Colonic mucosa (tissue), 4 donors: ENCODE results near the gene DNAH6. TPM values are rescaled to one million over a fixed set of nuclear protein-coding genes. Genes with fewer than 3 reads are reported as not detected.

Source experiments
- DNase-seq: peaks from one replicate; pipeline ENCODE4 v3.0.0-alpha.2; 2020
- H3K27ac ChIP-seq: fragments of 200-600 bp; one replicate; pipeline ENCODE4 v1.8.0; 2021
- H3K27me3 ChIP-seq: fragments of 200-600 bp; one replicate; pipeline ENCODE4 v1.8.0; 2021
- H3K36me3 ChIP-seq: fragments of 200-600 bp; one replicate; pipeline ENCODE4 v1.8.0; 2021
- H3K4me1 ChIP-seq: fragments of 200-600 bp; one replicate; pipeline ENCODE4 v1.8.0; 2021; ENCODE audit warnings: mild to moderate bottlenecking
- H3K4me3 ChIP-seq: fragments of 200-600 bp; one replicate; pipeline ENCODE4 v1.8.0; 2021
- H3K9ac ChIP-seq, 2 donors: one replicate each; pipeline ENCODE4 v1.7.0; 2013; ENCODE audit warnings: control low read depth in 2 of 2, low read depth in 2 of 2, low read length in 2 of 2
- H3K9me3 ChIP-seq: fragments of 200-600 bp; one replicate; pipeline ENCODE4 v1.8.0; 2021
- CTCF ChIP-seq: fragments of 200-600 bp; IDR thresholded peaks from one replicate; pipeline ENCODE4 v1.8.0; 2022; ENCODE audit warnings: antibody characterized with exemption, mild to moderate bottlenecking
- intact Hi-C: fragments of 100-400 bp; cut with DNase I; formaldehyde crosslinking; loops from one replicate; pipeline ENCODE4 v1.14.1; 2022
- total RNA-seq, 2 donors: library from RNA; stranded (reverse); fragmentation: NEBNext Ultra II Directional in 1 of 2; extraction: Animal tissue kit (Norgen Biotek cat#: 25700) in 1 of 2; gene quantifications; one replicate each; pipeline ENCODE4 v1.2.1, GENCODE V29; 2021
- donor health status: healthy.
- donor health status: DM: no; HTN: no; CAD: no.
- donor health status: DM: no; HTN: no; CAD: no.

Gene DNAH6
- total RNA-seq, 2 donors from 2014 or later = 1.2 to 1.8 TPM

- intact Hi-C loops = no loop called here
- no peak overlapping the region for H3K4me3 ChIP-seq
- DNase-seq = no peak
- no peaks in the 10 kb centered on the region for H3K4me1 ChIP-seq
- no peak for TF ChIP-seq CTCF
- no peaks in the 10 kb centered on the region for H3K27me3 ChIP-seq
- H3K27ac ChIP-seq = no peak overlapping the region
- H3K36me3 ChIP-seq = no peaks in the 10 kb centered on the region
- no peaks in the 10 kb centered on the region for H3K9me3 ChIP-seq
- H3K9ac ChIP-seq = no peak overlapping the region
These were observed 42.1 kb upstream of the DNAH6 start for GRCh38 chr2:84474176-84474575.

- TF ChIP-seq CTCF = no peak
- H3K27me3 ChIP-seq = no peaks in the 10 kb centered on the region
- DNase-seq = no peak
- no peaks in the 10 kb centered on the region for H3K4me1 ChIP-seq
- intact Hi-C loops = no loop called here
- H3K4me3 ChIP-seq = no peak overlapping the region
- H3K9me3 ChIP-seq = no peaks in the 10 kb centered on the region
- no peaks in the 10 kb centered on the region for H3K36me3 ChIP-seq
- no peak overlapping the region for H3K9ac ChIP-seq
- no peak overlapping the region for H3K27ac ChIP-seq
These were observed 38.4 kb upstream of the DNAH6 start for GRCh38 chr2:84477886-84478285.

- H3K27me3 ChIP-seq = no peaks in the 10 kb centered on the region
- no peak for TF ChIP-seq CTCF
- H3K27ac ChIP-seq = no peak overlapping the region
- H3K4me1 ChIP-seq = no peaks in the 10 kb centered on the region
- H3K4me3 ChIP-seq = no peak overlapping the region
- H3K9ac ChIP-seq = no peak overlapping the region
- intact Hi-C loops = no loop called here
- no peaks in the 10 kb centered on the region for H3K36me3 ChIP-seq
- no peak for DNase-seq
- no peaks in the 10 kb centered on the region for H3K9me3 ChIP-seq
These were observed 37.4 kb upstream of the DNAH6 start for GRCh38 chr2:84478867-84479266.

GRCh38 chr2:84481702-84482101 lies 34.6 kb upstream of the DNAH6 start:
- Histone ChIP-seq H3K9me3 (no peaks in the 10 kb centered on the region), H3K27me3 (no peaks in the 10 kb centered on the region), H3K4me3 (no peak overlapping the region), H3K36me3 (no peaks in the 10 kb centered on the region), H3K4me1 (no peaks in the 10 kb centered on the region), H3K9ac (no peak overlapping the region), H3K27ac (no peak overlapping the region)
- DNase-seq = no peak
- intact Hi-C loops = no loop called here
- no peak for TF ChIP-seq CTCF

DNA sequence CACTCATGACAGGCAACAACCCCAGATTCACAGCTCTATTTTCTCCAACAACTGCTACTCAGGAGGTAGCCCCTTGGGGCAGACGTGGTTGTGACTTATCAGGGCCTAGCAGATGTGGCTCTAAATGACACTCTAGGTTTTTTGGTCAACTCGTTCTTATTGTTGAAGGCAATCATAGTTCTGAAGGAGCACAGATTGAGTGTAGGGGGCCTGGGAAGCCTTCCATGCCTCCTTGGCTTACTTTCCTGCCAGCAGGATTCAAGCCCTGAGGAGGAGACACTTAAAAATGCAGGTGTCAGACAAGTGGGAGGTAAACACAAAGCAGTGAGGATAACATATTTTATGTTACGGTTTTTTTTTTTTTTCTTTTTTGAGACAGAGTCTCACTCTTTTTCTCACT lies 33.7 kb upstream of the DNAH6 start:
- Histone ChIP-seq H3K27ac (no peak overlapping the region), H3K9ac (no peak overlapping the region), H3K36me3 (no peaks in the 10 kb centered on the region), H3K4me1 (no peaks in the 10 kb centered on the region), H3K4me3 (no peak overlapping the region), H3K27me3 (no peaks in the 10 kb centered on the region), H3K9me3 (no peaks in the 10 kb centered on the region)
- intact Hi-C loops = no loop called here
- no peak for TF ChIP-seq CTCF
- DNase-seq = no peak

DNA sequence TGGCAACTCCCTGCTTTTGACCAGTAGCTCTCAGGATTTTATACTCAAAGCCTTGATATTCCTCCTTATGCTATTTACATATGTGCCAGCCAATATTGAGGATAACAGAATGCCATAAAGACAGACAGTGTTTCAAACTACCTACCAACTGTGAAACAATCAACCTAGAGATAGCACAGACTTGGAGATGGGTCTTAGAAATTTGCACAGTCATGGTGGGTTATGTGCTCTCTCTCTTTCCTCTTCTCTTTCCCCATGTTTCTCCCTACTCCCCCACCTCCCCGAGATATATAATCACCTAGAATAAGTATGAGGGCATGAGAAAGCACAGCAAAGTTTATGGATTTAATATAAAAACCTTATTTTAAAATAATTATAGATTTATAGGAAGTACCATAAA lies 33.0 kb upstream of the DNAH6 start:
- no peak overlapping the region for H3K9ac ChIP-seq
- TF ChIP-seq CTCF = no peak
- H3K4me1 ChIP-seq = no peaks in the 10 kb centered on the region
- no peak overlapping the region for H3K4me3 ChIP-seq
- intact Hi-C loops = no loop called here
- DNase-seq = no peak
- no peaks in the 10 kb centered on the region for H3K36me3 ChIP-seq
- H3K27me3 ChIP-seq = no peaks in the 10 kb centered on the region
- no peaks in the 10 kb centered on the region for H3K9me3 ChIP-seq
- H3K27ac ChIP-seq = no peak overlapping the region
